Endothelial cell of hepatic sinusoid (primary cell): ENCODE measurements around the gene OR13C2.

Source experiments
- in situ Hi-C: cut with HindIII; loops from 2 replicates; pipeline ENCODE4 v1.10.0; 2017; ENCODE audit warnings: low sequenced_read_pairs

OR13C2 gene

GRCh38 chr9:104555521-104555920 lies 49.9 kb downstream of the OR13C2 start:
- in situ Hi-C loops: no loop called here
